ENCODE data around the gene EIF4E2.

- no peak for TF ChIP-seq CTCF (IDR thresholded peaks at IDR 0.05)
- no peak for TF ChIP-seq POLR2A (IDR thresholded peaks at IDR 0.05)
Measured at GRCh38 chr2:232581725-232582124, 31.2 kb downstream of the EIF4E2 start.

Measured in upper lobe of left lung (tissue), 4 donors.